Mesenchymal stem cell (in vitro differentiated cells and primary cell): ENCODE results near the gene TUSC7.

Experiments used
- DNase-seq: peaks from one replicate; pipeline ENCODE4 v3.0.0-alpha.2; 2013
- H2AFZ ChIP-seq: one replicate; pipeline ENCODE4 v1.6.1; 2013; ENCODE audit warnings: low read depth, mild to moderate bottlenecking, control low read depth, inconsistent platforms, low read length, moderate library complexity
- H2AK5ac ChIP-seq: 2 replicates; pipeline ENCODE4 v1.6.1; 2013; ENCODE audit warnings: low read length, moderate library complexity, mild to moderate bottlenecking, inconsistent platforms; ENCODE audit not compliant: severe bottlenecking
- H2BK120ac ChIP-seq: one replicate; pipeline ENCODE4 v1.6.1; 2013; ENCODE audit warnings: low read depth, mild to moderate bottlenecking, inconsistent platforms, low read length, moderate library complexity
- H2BK12ac ChIP-seq, 2 experiments: one replicate each; pipeline ENCODE4 v1.6.1; 2013; ENCODE audit warnings: inconsistent platforms in 2 of 2, low read length in 2 of 2, mild to moderate bottlenecking in 2 of 2, moderate library complexity in 2 of 2, control low read depth in 1 of 2
- H2BK15ac ChIP-seq: one replicate; pipeline ENCODE4 v1.6.1; 2013; ENCODE audit warnings: mild to moderate bottlenecking, low read depth, inconsistent platforms; ENCODE audit not compliant: poor library complexity, severe bottlenecking
- H2BK5ac ChIP-seq: 2 replicates; pipeline ENCODE4 v1.6.1; 2013; ENCODE audit warnings: low read depth, mild to moderate bottlenecking, low read length, control low read depth, inconsistent platforms; ENCODE audit not compliant: poor library complexity, severe bottlenecking
- H3K14ac ChIP-seq, 2 experiments: one replicate each; pipeline ENCODE4 v1.6.1; 2013; ENCODE audit warnings: inconsistent platforms in 2 of 2, low read length in 2 of 2, control low read depth in 1 of 2, mild to moderate bottlenecking in 1 of 2, moderate library complexity in 1 of 2
- H3K18ac ChIP-seq, 2 experiments: one replicate each; pipeline ENCODE4 v1.6.1; 2013; ENCODE audit warnings: inconsistent platforms in 2 of 2, low read length in 2 of 2, control low read depth in 1 of 2, low read depth in 1 of 2, mild to moderate bottlenecking in 1 of 2
- H3K23ac ChIP-seq, 2 experiments: one replicate each; pipeline ENCODE4 v1.6.1; 2013; ENCODE audit warnings: inconsistent platforms in 2 of 2, low read length in 2 of 2, mild to moderate bottlenecking in 2 of 2, moderate library complexity in 2 of 2, control low read depth in 1 of 2
- H3K27ac ChIP-seq: 2 replicates; pipeline ENCODE4 v1.5.1; 2013; ENCODE audit warnings: mild to moderate bottlenecking, moderate library complexity, low read length, control low read depth, inconsistent platforms; ENCODE audit not compliant: poor library complexity, severe bottlenecking
- H3K27me3 ChIP-seq, 2 experiments: 2 replicates each; pipeline versions ENCODE4 v1.6.1 to v1.7.0; 2013; ENCODE audit warnings: low read length in 2 of 2, mild to moderate bottlenecking in 2 of 2, moderate library complexity in 2 of 2, control low read depth in 1 of 2, inconsistent platforms in 1 of 2; ENCODE audit not compliant: control insufficient read depth in 1 of 2, insufficient read depth in 1 of 2
- H3K36me3 ChIP-seq, 2 experiments: 2 replicates each; pipeline versions ENCODE4 v1.6.1 to v1.7.0; 2013; ENCODE audit warnings: low read length in 2 of 2, control low read depth in 1 of 2, inconsistent platforms in 1 of 2, low read depth in 1 of 2, mild to moderate bottlenecking in 1 of 2; ENCODE audit not compliant: insufficient read depth in 2 of 2, control insufficient read depth in 1 of 2
- H3K4ac ChIP-seq, 2 experiments: one replicate each; pipeline ENCODE4 v1.6.1; 2013; ENCODE audit warnings: inconsistent platforms in 2 of 2, low read length in 2 of 2, mild to moderate bottlenecking in 2 of 2, moderate library complexity in 2 of 2, control low read depth in 1 of 2, low read depth in 1 of 2
- H3K4me1 ChIP-seq: 2 replicates; pipeline ENCODE4 v1.6.1; 2013; ENCODE audit warnings: low read depth, low read length, control low read depth; ENCODE audit not compliant: control insufficient read depth, insufficient read depth
- H3K4me2 ChIP-seq: 2 replicates; pipeline ENCODE4 v1.6.1; 2013; ENCODE audit warnings: low read length, mild to moderate bottlenecking, inconsistent platforms; ENCODE audit not compliant: poor library complexity, severe bottlenecking
- H3K4me3 ChIP-seq, 2 experiments: 2 replicates each; pipeline versions ENCODE4 v1.5.1 to v1.7.0; 2013; ENCODE audit warnings: low read length in 2 of 2, mild to moderate bottlenecking in 2 of 2, control low read depth in 1 of 2, low read depth in 1 of 2; ENCODE audit not compliant: insufficient read depth in 1 of 2
- H3K79me1 ChIP-seq: replicated peaks from 2 replicates; pipeline ENCODE4 v1.6.1; 2013; ENCODE audit warnings: mild to moderate bottlenecking, control low read depth, low read length, inconsistent platforms; ENCODE audit not compliant: poor library complexity, severe bottlenecking
- H3K9ac ChIP-seq: 2 replicates; pipeline ENCODE4 v1.7.0; 2013; ENCODE audit warnings: mild to moderate bottlenecking, low read length, moderate library complexity
- H3K9me3 ChIP-seq: 2 replicates; pipeline ENCODE4 v1.7.0; 2013; ENCODE audit warnings: mild to moderate bottlenecking, low read length; ENCODE audit not compliant: control insufficient read depth
- H4K8ac ChIP-seq: one replicate; pipeline ENCODE4 v1.6.1; 2013; ENCODE audit warnings: inconsistent platforms, mild to moderate bottlenecking, low read length, moderate library complexity
- H4K91ac ChIP-seq: one replicate; pipeline ENCODE4 v1.6.1; 2013; ENCODE audit warnings: mild to moderate bottlenecking, low read length, inconsistent platforms
- WGBS: methylation state at CpG from one replicate; pipeline ENCODE4 v1.1.7; 2013; ENCODE audit warnings: mixed read lengths; 5-methylcytosine and 5-hydroxymethylcytosine counted together

TUSC7 gene

GRCh38 chr3:116716490-116716889, 6.9 kb downstream of the TUSC7 start:
- no peak for DNase-seq
- no peak overlapping the region for H3K9ac ChIP-seq
- no peak overlapping the region for H4K91ac ChIP-seq
- H2BK120ac ChIP-seq, result no peak overlapping the region
- H3K79me1 ChIP-seq, result no peaks in the 10 kb centered on the region
- no peak overlapping the region for H3K4me3 ChIP-seq
- H2BK5ac ChIP-seq, result no peak overlapping the region
- no peak overlapping the region for H2AFZ ChIP-seq
- WGBS, result 9% methylated on average over 2 of the region's 4 CpGs
- no peak overlapping the region for H2BK12ac ChIP-seq
- no peak overlapping the region for H3K14ac ChIP-seq
- no peak overlapping the region for H2AK5ac ChIP-seq
- no peak overlapping the region for H3K4ac ChIP-seq
- no peak overlapping the region for H3K23ac ChIP-seq
- no peak overlapping the region for H3K27ac ChIP-seq
- H3K4me1 ChIP-seq, result no peaks in the 10 kb centered on the region
- H3K9me3 ChIP-seq, result no peaks in the 10 kb centered on the region
- no peaks in the 10 kb centered on the region for H3K36me3 ChIP-seq
- no peak overlapping the region for H2BK15ac ChIP-seq
- H4K8ac ChIP-seq, result no peak overlapping the region
- no peaks in the 10 kb centered on the region for H3K27me3 ChIP-seq
- no peak overlapping the region for H3K4me2 ChIP-seq
- no peak overlapping the region for H3K18ac ChIP-seq

GRCh38 chr3:116717566-116717965, 8.0 kb downstream of the TUSC7 start:
- H4K91ac ChIP-seq, result no peak overlapping the region
- H2BK15ac ChIP-seq, result no peak overlapping the region
- no peak for DNase-seq
- H2BK120ac ChIP-seq, result no peak overlapping the region
- H3K9me3 ChIP-seq, result no peaks in the 10 kb centered on the region
- no CpG with 5 or more reads among the region's 1 CpG for WGBS
- H3K4me1 ChIP-seq, result no peaks in the 10 kb centered on the region
- no peaks in the 10 kb centered on the region for H3K79me1 ChIP-seq
- H2BK5ac ChIP-seq, result no peak overlapping the region
- H3K4me2 ChIP-seq, result no peak overlapping the region
- H3K23ac ChIP-seq, result no peak overlapping the region
- H2AK5ac ChIP-seq, result no peak overlapping the region
- no peak overlapping the region for H3K4ac ChIP-seq
- no peak overlapping the region for H3K27ac ChIP-seq
- H2BK12ac ChIP-seq, result no peak overlapping the region
- H3K4me3 ChIP-seq, result no peak overlapping the region
- H3K27me3 ChIP-seq, result no peaks in the 10 kb centered on the region
- H3K14ac ChIP-seq, result no peak overlapping the region
- H3K36me3 ChIP-seq, result no peaks in the 10 kb centered on the region
- H3K18ac ChIP-seq, result no peak overlapping the region
- H2AFZ ChIP-seq, result no peak overlapping the region
- no peak overlapping the region for H3K9ac ChIP-seq
- H4K8ac ChIP-seq, result no peak overlapping the region

- Histone ChIP-seq H4K91ac (no peak overlapping the region), H3K4me3 (no peak overlapping the region), H3K79me1 (no peaks in the 10 kb centered on the region), H2BK120ac (no peak overlapping the region), H2AFZ (no peak overlapping the region), H3K36me3 (no peaks in the 10 kb centered on the region), H3K27ac (no peak overlapping the region), H3K18ac (no peak overlapping the region), H2AK5ac (no peak overlapping the region), H3K4me2 (no peak overlapping the region), H2BK5ac (no peak overlapping the region), H3K4me1 (no peaks in the 10 kb centered on the region), H3K9me3 (no peaks in the 10 kb centered on the region), H3K23ac (no peak overlapping the region), H2BK15ac (no peak overlapping the region), H4K8ac (no peak overlapping the region), H3K9ac (no peak overlapping the region), H3K14ac (no peak overlapping the region), H3K27me3 (no peaks in the 10 kb centered on the region), H2BK12ac (no peak overlapping the region), H3K4ac (no peak overlapping the region)
- no peak for DNase-seq
- WGBS, result 78% methylated on average over 1 of the region's 2 CpGs
Observed at GRCh38 chr3:116728454-116728853, 18.9 kb downstream of the TUSC7 start.

- Histone ChIP-seq H3K9ac (no peak overlapping the region), H3K36me3 (no peaks in the 10 kb centered on the region), H3K27ac (no peak overlapping the region), H2AFZ (no peak overlapping the region), H3K14ac (no peak overlapping the region), H3K4ac (no peak overlapping the region), H2AK5ac (no peak overlapping the region), H3K27me3 (no peaks in the 10 kb centered on the region), H3K4me1 (no peaks in the 10 kb centered on the region), H2BK5ac (no peak overlapping the region), H3K79me1 (no peaks in the 10 kb centered on the region), H3K23ac (no peak overlapping the region), H3K4me3 (no peak overlapping the region), H2BK12ac (no peak overlapping the region), H4K8ac (no peak overlapping the region), H2BK120ac (no peak overlapping the region), H3K18ac (no peak overlapping the region), H2BK15ac (no peak overlapping the region), H3K9me3 (no peaks in the 10 kb centered on the region), H4K91ac (no peak overlapping the region), H3K4me2 (no peak overlapping the region)
- no peak for DNase-seq
- WGBS, result 100% methylated on average over 1 of the region's 2 CpGs
Observed at GRCh38 chr3:116734243-116734642, 24.7 kb downstream of the TUSC7 start.
